B cell (primary cell): ENCODE results near the gene KCNJ12.

Source experiments
- EZH2 ChIP-seq: IDR thresholded peaks from 2 replicates; pipeline ENCODE4 v1.6.1; 2012; ENCODE audit warnings: borderline replicate concordance, low read depth, mild to moderate bottlenecking, moderate library complexity, low read length; ENCODE audit not compliant: insufficient read depth, poor library complexity, severe bottlenecking
- TF ChIP-seq, protein P1 (sequence below): fragments of 200-600 bp; IDR thresholded peaks from one replicate; pipeline ENCODE4 v1.8.0; 2022; ENCODE audit warnings: antibody characterized with exemption, mild to moderate bottlenecking

DNA sequence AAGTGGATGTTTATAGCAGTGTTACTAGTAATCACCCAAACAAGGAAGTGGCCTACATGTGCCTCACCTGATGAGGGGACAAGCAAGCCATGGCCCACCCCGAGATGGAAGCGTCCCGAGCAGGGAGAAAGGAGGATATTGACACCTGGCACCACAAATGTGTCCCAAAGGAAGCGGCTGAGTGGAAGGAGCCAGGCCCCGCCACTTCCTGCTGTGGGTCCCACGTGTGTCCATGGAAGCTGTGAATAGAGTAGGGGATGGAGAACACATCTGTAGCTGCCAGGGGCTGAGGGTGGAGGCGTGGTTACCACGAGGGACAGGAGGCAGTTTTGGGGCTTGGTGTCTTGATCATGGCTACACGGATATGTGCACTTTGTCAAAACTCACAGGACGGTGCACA lies 49.2 kb downstream of the KCNJ12 start:
- TF ChIP-seq EZH2: no peak
- TF ChIP-seq, protein P1, sequence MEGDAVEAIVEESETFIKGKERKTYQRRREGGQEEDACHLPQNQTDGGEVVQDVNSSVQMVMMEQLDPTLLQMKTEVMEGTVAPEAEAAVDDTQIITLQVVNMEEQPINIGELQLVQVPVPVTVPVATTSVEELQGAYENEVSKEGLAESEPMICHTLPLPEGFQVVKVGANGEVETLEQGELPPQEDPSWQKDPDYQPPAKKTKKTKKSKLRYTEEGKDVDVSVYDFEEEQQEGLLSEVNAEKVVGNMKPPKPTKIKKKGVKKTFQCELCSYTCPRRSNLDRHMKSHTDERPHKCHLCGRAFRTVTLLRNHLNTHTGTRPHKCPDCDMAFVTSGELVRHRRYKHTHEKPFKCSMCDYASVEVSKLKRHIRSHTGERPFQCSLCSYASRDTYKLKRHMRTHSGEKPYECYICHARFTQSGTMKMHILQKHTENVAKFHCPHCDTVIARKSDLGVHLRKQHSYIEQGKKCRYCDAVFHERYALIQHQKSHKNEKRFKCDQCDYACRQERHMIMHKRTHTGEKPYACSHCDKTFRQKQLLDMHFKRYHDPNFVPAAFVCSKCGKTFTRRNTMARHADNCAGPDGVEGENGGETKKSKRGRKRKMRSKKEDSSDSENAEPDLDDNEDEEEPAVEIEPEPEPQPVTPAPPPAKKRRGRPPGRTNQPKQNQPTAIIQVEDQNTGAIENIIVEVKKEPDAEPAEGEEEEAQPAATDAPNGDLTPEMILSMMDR: no peak
